Mucosa of rectum (tissue), 2 donors: ENCODE results near the gene WNT9A.
"Not testable (repeated sequence)": the region's sequence is repeated elsewhere in the genome, so short reads cannot be mapped to it uniquely, and the experiment has no call there.

Source experiments
- H3K27ac ChIP-seq, 2 donors: one replicate each; pipeline ENCODE4 v1.7.0; 2013; ENCODE audit warnings: inconsistent platforms in 2 of 2, low read depth in 2 of 2, low read length in 2 of 2
- H3K27me3 ChIP-seq, 2 donors: one replicate each; pipeline ENCODE4 v1.7.0; 2013; ENCODE audit warnings: low read length in 2 of 2; ENCODE audit not compliant: control insufficient read depth in 2 of 2, insufficient read depth in 2 of 2
- H3K36me3 ChIP-seq, 2 donors: one replicate each; pipeline ENCODE4 v1.7.0; 2013; ENCODE audit warnings: low read length in 2 of 2; ENCODE audit not compliant: control insufficient read depth in 2 of 2, insufficient read depth in 2 of 2
- H3K4me1 ChIP-seq, 2 donors: one replicate each; pipeline ENCODE4 v1.7.0; 2013; ENCODE audit warnings: low read length in 2 of 2, mild to moderate bottlenecking in 1 of 2; ENCODE audit not compliant: control insufficient read depth in 2 of 2, insufficient read depth in 2 of 2
- H3K4me3 ChIP-seq, 2 donors: one replicate each; pipeline ENCODE4 v1.7.0; 2013; ENCODE audit warnings: low read length in 2 of 2
- H3K9ac ChIP-seq, 2 donors: one replicate each; pipeline ENCODE4 v1.7.0; 2013; ENCODE audit warnings: low read length in 2 of 2, low read depth in 1 of 2, mild to moderate bottlenecking in 1 of 2
- H3K9me3 ChIP-seq, 2 donors: one replicate each; pipeline ENCODE4 v1.7.0; 2013; ENCODE audit warnings: low read length in 2 of 2; ENCODE audit not compliant: control insufficient read depth in 2 of 2
- donor health status: healthy.
- donor health status: Normal muscosa, but diverticular disease.

Gene WNT9A

GRCh38 chr1:227916655-227917054 lies 31.1 kb downstream of the WNT9A start:
- H3K27ac ChIP-seq, result no peak overlapping the region
- no peaks in the 10 kb centered on the region for H3K36me3 ChIP-seq
- no peak overlapping the region for H3K9ac ChIP-seq
- no peaks in the 10 kb centered on the region for H3K9me3 ChIP-seq
- no peaks in the 10 kb centered on the region for H3K27me3 ChIP-seq
- H3K4me3 ChIP-seq, result no peak overlapping the region
- H3K4me1 ChIP-seq, result peaks cover 0 to 2% of the 10 kb centered on the region in 2 donors

DNA sequence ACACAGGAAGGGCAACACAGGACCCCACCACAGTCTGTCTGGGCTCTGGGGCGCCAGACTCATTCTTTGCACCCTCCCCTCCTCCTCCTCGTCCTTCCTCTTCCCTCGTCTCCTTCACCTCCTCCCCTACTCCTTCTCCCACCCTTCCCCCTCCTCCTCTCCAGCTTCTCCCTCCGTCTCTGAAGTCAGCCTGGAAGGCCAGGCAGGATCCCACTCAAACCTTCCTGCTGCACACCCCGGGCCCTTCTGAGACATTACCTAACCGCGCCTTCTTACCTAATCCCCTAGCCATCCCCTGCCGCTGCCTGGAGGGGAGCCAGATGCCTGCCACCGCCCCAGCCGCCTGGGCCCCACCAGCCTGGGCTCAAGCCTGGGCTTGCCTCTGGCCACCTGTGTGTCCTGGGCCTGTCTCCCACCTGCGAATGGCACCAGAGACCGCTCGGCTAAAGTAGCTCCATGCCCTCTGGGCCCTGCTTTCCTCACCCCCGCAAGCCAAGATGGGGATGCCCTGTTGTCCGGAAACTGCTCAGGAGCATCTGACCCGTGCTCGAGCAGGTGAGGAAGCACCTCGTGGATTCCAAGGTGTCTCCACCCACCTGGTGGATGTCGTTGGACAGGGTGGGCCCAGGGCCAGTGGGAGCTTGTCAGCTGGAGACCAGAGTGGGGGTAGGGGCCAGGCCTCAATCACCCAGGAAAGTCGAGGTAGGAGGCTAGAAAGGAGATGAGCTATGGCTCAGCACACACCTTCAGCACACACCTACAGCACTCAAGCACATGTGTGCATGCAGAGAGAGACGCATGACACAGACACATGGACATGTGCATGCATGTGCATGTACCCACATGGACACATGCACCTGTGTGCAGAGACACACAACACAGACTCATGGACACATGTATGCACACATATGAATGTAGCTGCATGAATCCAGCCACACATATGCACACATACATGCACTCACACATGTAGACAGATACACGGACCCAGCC lies 31.9 kb downstream of the WNT9A start:
- Histone ChIP-seq H3K27me3 (no peaks in the 10 kb centered on the region), H3K9me3 (no peaks in the 10 kb centered on the region), H3K36me3 (no peaks in the 10 kb centered on the region), H3K4me1 (peaks cover 0 to 2% of the 10 kb centered on the region in 2 donors), H3K27ac (no peak overlapping the region), H3K9ac (no peak overlapping the region), H3K4me3 (no peak overlapping the region)

- Histone ChIP-seq H3K27me3 (no peaks in the 10 kb centered on the region), H3K36me3 (no peaks in the 10 kb centered on the region), H3K27ac (no peak overlapping the region), H3K9me3 (no peaks in the 10 kb centered on the region), H3K4me1 (peaks cover 0 to 7% of the 10 kb centered on the region in 2 donors), H3K4me3 (no peak overlapping the region), H3K9ac (no peak overlapping the region)
These were observed 32.8 kb downstream of the WNT9A start for GRCh38 chr1:227914801-227915563.

DNA sequence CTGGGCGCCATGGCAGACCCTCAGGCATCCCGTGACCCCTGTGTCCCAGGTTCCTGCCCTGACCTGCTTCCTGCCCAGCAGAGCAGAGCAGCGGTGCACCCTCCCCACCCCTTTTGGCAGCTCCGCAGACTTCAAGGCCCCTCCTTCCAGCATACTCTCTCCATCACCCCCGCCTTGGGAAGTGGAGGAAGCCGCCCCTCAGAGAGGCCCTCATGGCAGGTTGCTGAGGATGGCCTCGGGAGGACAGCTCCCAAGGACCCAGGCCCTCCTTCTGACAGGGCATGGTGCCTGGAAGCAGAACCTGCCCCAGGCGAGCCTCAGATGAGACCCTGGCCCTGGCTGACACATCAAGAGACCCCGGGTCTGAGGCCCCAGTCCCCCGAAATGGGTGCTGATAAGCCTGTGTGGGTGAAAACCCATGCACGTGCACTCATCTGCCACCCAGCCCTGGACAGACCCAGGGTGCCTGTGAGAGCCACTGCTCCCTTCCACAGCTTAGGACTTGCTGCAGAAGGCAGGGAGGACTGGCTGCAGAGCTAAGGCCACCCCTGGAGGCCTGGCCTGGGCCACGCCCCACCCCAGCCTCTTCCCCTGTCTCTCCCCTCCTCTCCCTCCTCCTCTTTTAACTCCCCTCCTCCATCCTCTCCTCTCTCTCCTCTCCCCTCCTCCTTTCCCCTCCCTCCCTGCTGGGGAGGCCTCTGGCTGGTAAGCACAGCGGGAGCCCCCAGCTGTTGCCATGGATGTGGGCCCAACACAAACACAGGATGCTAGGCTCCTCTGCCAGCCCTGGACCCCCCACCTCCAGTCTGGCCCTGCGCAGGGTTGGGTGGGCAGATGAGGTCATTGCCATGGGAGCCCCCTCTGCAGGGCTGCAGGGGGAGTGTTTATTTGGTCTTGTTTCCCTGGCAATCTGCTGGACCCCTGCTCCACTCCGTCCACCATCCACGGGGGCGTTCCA lies 33.7 kb downstream of the WNT9A start:
- H3K27ac ChIP-seq, result no peak overlapping the region
- no peaks in the 10 kb centered on the region for H3K27me3 ChIP-seq
- H3K9ac ChIP-seq, result no peak overlapping the region
- H3K36me3 ChIP-seq, result no peaks in the 10 kb centered on the region
- no peaks in the 10 kb centered on the region for H3K9me3 ChIP-seq
- peaks cover 0 to 7% of the 10 kb centered on the region in 2 donors for H3K4me1 ChIP-seq
- no peak overlapping the region for H3K4me3 ChIP-seq

DNA sequence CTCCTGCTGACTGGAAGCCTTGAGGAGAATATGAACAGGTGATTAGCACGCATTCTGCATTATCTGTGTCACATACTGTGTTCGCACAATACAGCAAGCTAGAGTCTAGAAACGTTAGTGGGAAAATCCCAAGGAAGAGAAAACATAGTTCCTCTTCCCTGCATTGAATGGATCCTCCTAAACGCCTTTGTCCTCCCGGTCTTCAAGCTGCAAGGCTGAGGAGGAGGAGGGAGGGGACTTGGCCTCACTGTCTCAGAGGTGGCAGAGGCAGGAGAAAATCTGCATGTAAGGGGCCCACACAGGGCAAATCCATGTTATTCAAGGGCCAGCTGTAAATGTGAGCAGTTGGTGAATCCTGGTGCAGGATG lies 34.4 kb downstream of the WNT9A start:
- Histone ChIP-seq H3K4me3 (no peak overlapping the region), H3K27me3 (no peaks in the 10 kb centered on the region), H3K27ac (no peak overlapping the region), H3K36me3 (no peaks in the 10 kb centered on the region), H3K9ac (no peak overlapping the region), H3K4me1 (peaks cover 0 to 7% of the 10 kb centered on the region in 2 donors), H3K9me3 (no peaks in the 10 kb centered on the region)

DNA sequence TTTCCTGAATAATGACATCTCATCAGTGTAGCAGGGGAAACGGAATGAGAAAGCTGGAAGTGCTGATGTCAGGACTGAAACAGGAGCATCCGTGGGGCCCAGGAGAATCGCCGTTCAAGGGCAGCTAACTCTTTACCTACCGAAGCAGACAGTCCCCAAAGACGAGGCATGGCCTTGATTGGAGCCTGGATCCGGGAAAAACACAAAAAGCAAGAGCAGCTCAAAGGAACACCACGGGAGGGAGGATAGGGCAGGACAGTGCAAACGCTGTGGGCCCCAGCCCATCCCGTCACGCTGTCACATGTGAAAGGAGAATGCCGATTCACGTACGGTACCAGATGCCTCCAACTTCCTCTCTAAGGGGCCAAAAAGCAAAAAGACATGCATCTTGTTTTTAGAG lies 34.9 kb downstream of the WNT9A start:
- no peak overlapping the region for H3K4me3 ChIP-seq
- peaks cover 0 to 7% of the 10 kb centered on the region in 2 donors for H3K4me1 ChIP-seq
- no peaks in the 10 kb centered on the region for H3K9me3 ChIP-seq
- H3K27me3 ChIP-seq, result no peaks in the 10 kb centered on the region
- H3K9ac ChIP-seq, result no peak overlapping the region
- no peak overlapping the region for H3K27ac ChIP-seq
- H3K36me3 ChIP-seq, result no peaks in the 10 kb centered on the region

GRCh38 chr1:227911376-227911775 lies 36.4 kb downstream of the WNT9A start:
- Histone ChIP-seq H3K9ac (no peak overlapping the region), H3K27ac (no peak overlapping the region), H3K27me3 (no peaks in the 10 kb centered on the region), H3K4me3 (no peak overlapping the region), H3K36me3 (no peaks in the 10 kb centered on the region), H3K4me1 (peaks cover 0 to 7% of the 10 kb centered on the region in 2 donors), H3K9me3 (no peaks in the 10 kb centered on the region)

- peaks cover 0 to 7% of the 10 kb centered on the region in 2 donors for H3K4me1 ChIP-seq
- H3K27me3 ChIP-seq, result no peaks in the 10 kb centered on the region
- H3K36me3 ChIP-seq, result no peaks in the 10 kb centered on the region
- no peak overlapping the region for H3K27ac ChIP-seq
- no peaks in the 10 kb centered on the region for H3K9me3 ChIP-seq
- H3K4me3 ChIP-seq, result no peak overlapping the region
- no peak overlapping the region for H3K9ac ChIP-seq
These were observed 37.1 kb downstream of the WNT9A start for GRCh38 chr1:227910511-227911153.

DNA sequence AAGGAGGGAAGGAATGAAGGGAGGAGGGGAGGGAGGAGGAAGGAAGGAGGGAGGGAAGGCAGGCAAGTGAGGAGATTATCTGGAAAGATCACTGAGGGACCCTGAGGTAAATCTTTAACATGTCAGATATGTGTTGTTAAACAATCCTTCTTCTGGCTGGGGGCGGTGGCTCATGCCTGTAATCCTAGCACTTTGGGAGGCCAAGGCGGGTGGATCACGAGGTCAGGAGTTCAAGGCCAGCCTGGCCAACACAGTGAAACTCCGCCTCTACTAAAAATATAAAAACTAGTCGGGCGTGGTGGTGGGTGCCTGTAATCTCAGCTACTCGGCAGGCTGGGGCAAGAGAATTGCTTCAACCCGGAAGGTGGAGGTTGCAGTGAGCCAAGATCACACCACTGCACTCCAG lies 37.8 kb downstream of the WNT9A start:
- not testable (repeated sequence) for H3K36me3 ChIP-seq, H3K4me3 ChIP-seq, H3K9ac ChIP-seq, H3K27me3 ChIP-seq, H3K9me3 ChIP-seq, H3K27ac ChIP-seq, H3K4me1 ChIP-seq
